Bronchial epithelial cell (primary cell): ENCODE results near the gene BBOX1. TPM values are rescaled to one million over a fixed set of nuclear protein-coding genes. Genes with fewer than 3 reads are reported as not detected.

ENCODE experiments used
- DNase-seq: peaks from one replicate; pipeline ENCODE4 v3.0.0-alpha.2; 2010; ENCODE audit warnings: low read depth
- FAIRE-seq: peaks from 2 replicates; lab custom pipeline; 2011; peaks lifted over from hg19 to GRCh38; lab: Jason Lieb, UNC
- H3K27me3 ChIP-seq: 2 replicates; pipeline ENCODE4 v1.5.1; 2011; ENCODE audit warnings: low read length; ENCODE audit not compliant: control insufficient read depth, insufficient read depth
- H3K36me3 ChIP-seq: 2 replicates; pipeline ENCODE4 v1.5.1; 2011; ENCODE audit warnings: low read length; ENCODE audit not compliant: control insufficient read depth, insufficient read depth
- H3K4me3 ChIP-seq: 2 replicates; pipeline ENCODE4 v1.5.1; 2011; ENCODE audit warnings: mild to moderate bottlenecking, low read depth, low read length, control low read depth
- total RNA-seq: library from RNA; depleted of rRNA; stranded (reverse); fragments of >200 nt; gene quantifications from 2 replicates; pipeline ENCODE4 v1.2.1, GENCODE V29; 2014
- TF ChIP-seq, protein P1 (sequence below): IDR thresholded peaks from 2 replicates; pipeline ENCODE4 v1.5.1; 2011; ENCODE audit warnings: mild to moderate bottlenecking, moderate library complexity, low read length, control low read depth, inconsistent platforms; ENCODE audit not compliant: insufficient read depth, severe bottlenecking

The BBOX1 gene
- total RNA-seq, 1 donor from 2014 or later, result 1.3 TPM

DNA sequence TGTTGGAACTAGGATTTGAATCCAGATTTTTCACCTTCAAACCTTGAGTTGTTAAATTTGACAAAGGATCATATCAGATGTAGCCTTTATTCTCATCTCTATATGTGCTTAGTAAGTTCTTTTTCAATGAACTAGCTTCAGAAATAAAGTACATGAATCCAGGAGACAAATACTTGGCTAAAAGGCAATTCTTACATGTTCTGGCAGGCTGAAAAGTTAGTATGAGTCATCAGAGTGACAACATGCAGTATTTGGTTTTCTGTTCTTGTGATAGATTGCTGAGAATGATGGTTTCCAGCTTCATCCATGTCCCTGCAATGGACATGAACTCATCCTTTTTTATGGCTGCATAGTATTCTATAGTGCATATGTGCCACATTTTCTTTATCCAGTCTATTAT is 40.4 kb downstream of the BBOX1 start:
- no peaks in the 10 kb centered on the region for H3K36me3 ChIP-seq
- H3K27me3 ChIP-seq, result no peaks in the 10 kb centered on the region
- peak; percentile 81 for DNase-seq
- TF ChIP-seq, protein P1, sequence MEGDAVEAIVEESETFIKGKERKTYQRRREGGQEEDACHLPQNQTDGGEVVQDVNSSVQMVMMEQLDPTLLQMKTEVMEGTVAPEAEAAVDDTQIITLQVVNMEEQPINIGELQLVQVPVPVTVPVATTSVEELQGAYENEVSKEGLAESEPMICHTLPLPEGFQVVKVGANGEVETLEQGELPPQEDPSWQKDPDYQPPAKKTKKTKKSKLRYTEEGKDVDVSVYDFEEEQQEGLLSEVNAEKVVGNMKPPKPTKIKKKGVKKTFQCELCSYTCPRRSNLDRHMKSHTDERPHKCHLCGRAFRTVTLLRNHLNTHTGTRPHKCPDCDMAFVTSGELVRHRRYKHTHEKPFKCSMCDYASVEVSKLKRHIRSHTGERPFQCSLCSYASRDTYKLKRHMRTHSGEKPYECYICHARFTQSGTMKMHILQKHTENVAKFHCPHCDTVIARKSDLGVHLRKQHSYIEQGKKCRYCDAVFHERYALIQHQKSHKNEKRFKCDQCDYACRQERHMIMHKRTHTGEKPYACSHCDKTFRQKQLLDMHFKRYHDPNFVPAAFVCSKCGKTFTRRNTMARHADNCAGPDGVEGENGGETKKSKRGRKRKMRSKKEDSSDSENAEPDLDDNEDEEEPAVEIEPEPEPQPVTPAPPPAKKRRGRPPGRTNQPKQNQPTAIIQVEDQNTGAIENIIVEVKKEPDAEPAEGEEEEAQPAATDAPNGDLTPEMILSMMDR, result no peak
- no peak overlapping the region for H3K4me3 ChIP-seq
- FAIRE-seq, result no peak

DNA sequence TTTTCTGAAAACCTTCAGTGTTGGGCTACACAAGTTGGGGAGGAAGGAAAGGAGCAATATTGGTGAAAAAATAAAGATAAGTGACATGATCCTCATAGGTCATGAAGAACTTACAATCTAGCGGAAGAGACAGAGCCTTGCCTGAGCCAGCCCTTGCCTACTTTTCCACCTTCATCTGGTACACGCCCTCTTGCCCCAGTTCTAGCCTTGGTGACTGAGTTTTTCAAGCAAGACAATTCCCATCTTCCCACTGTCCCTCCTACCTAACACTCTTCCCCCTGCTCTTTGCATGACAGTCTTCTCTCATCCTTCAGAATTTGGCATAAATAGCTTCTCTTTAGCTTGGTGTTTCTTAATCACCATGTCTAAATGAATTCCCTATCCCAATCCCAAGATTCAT is 42.6 kb downstream of the BBOX1 start:
- H3K27me3 ChIP-seq, result no peaks in the 10 kb centered on the region
- no peak for FAIRE-seq
- no peak overlapping the region for H3K4me3 ChIP-seq
- TF ChIP-seq, protein P1, result no peak
- no peak for DNase-seq
- no peaks in the 10 kb centered on the region for H3K36me3 ChIP-seq

DNA sequence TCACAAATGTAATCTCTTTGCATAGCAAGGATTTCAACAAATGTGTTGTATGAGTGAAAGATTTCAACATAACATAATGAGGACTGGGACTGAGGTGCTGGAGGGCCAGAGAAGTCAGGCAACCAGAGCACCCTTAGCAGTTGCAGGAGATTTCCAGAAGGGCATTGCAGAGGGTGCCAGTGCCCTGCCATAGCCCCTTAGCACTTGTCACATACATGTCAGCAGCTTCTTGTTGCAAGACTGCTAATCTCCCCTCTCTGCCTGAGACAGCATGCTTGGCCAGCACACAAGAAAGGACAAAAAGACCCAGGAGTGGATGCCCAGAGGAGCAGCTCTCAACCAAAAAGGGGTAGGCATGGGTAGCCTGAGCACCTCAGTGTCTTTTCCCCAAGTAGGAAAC is 43.2 kb downstream of the BBOX1 start:
- FAIRE-seq (peak; percentile 18), DNase-seq (no peak)
- no peaks in the 10 kb centered on the region for H3K27me3 ChIP-seq
- H3K36me3 ChIP-seq, result no peaks in the 10 kb centered on the region
- H3K4me3 ChIP-seq, result no peak overlapping the region
- TF ChIP-seq, protein P1, result no peak

DNA sequence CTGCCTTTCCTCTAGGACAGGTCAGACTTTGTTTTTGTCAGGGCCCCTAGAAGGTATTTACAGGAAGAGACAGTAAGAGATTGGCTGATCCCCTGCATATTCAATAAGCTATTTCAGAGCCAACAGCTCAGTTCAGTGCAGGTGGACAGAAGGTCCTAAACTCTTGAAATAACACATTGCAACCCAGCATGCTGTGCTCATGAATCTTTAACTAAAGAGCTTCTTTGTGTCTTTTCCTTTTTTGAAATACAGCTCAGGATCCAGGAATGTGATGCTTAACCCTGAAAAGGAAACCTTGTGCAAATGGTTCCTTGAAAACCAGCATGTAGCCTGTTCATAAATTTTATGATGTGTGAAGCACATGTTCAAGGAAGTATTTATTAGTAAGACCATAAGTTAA is 43.9 kb downstream of the BBOX1 start:
- peak; percentile 27 for DNase-seq
- FAIRE-seq, result no peak
- Histone ChIP-seq H3K36me3 (no peaks in the 10 kb centered on the region), H3K4me3 (no peak overlapping the region), H3K27me3 (no peaks in the 10 kb centered on the region)
- TF ChIP-seq, protein P1, result no peak

GRCh38 chr11:27085111-27085510 is 44.5 kb downstream of the BBOX1 start:
- FAIRE-seq (no peak), DNase-seq (peak; percentile 72)
- TF ChIP-seq, protein P1, result no peak
- Histone ChIP-seq H3K4me3 (no peak overlapping the region), H3K36me3 (no peaks in the 10 kb centered on the region), H3K27me3 (no peaks in the 10 kb centered on the region)

GRCh38 chr11:27085605-27086004 is 45.0 kb downstream of the BBOX1 start:
- DNase-seq (no peak), FAIRE-seq (no peak)
- no peak overlapping the region for H3K4me3 ChIP-seq
- no peaks in the 10 kb centered on the region for H3K27me3 ChIP-seq
- TF ChIP-seq, protein P1, result no peak
- no peaks in the 10 kb centered on the region for H3K36me3 ChIP-seq
